Stimulated activated naive CD4-positive, alpha-beta T cell (primary cell): ENCODE measurements around the gene DNMBP.
"Not testable (repeated sequence)": the region's sequence is repeated elsewhere in the genome, so short reads cannot be mapped to it uniquely, and the experiment has no call there.

Experiments used
- DNase-seq, 6 experiments: peaks; one replicate each; lab custom pipeline; 2025; lab: John Stamatoyannopoulos, UW

Gene DNMBP

DNA sequence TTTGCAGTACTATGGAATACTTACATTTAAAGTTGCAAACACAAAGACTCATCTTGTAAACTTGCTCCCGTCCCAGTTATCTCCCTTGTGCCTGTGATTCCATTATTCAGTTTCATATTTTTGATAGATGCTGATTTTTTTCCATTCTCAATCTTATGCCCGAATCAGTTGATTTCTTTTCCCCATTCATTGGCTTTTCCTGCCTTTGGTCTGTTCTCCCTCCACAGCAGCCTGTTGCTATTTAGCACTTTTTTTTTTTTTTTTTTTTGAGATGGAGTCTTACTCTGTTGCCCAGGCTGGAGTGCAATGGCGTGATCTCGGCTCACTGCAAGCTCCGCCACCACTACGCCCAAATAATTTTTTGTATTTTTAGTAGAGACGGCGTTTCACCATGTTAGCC lies 149.3 kb downstream of the DNMBP start:
- DNase-seq: no peak

DNA sequence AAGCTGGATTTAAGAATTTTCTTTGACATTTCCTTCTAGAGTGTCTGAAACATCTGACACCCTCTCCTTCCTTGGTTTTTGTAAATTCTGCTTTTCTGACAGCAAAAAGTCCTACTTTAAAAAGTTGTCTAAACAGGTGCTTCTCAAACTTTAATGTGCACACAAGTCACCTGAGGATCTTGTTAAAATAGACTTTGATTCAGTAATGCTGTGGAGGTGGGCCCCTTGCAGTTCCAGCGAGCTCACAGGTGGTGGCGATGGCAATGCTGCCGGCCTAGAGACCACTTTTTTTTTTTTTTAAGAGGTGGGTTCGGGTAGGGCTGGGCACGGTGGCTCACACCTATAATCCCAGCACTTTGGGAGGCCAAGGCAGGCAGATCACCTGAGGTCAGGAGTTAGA lies 150.2 kb downstream of the DNMBP start:
- no peak for DNase-seq

DNA sequence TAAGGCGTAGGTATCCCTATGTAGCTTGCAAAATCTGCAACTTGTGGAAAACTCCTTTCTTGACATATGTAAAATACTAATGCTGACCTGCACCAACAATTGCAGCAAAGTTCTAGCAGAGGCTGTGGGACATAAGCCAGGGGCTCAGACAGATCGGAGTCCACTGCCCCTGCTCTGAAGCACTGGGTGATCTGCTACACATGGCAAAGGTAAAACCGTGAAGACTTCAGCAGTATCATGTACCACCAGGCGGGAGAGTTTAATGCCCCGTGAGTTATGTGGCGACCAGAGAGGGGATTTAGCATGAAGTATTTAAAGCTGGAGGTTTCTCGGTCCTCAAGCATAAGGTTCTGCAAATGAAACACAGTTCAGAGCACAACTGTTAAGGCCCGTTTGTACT lies 150.9 kb downstream of the DNMBP start:
- no peak for DNase-seq

DNA sequence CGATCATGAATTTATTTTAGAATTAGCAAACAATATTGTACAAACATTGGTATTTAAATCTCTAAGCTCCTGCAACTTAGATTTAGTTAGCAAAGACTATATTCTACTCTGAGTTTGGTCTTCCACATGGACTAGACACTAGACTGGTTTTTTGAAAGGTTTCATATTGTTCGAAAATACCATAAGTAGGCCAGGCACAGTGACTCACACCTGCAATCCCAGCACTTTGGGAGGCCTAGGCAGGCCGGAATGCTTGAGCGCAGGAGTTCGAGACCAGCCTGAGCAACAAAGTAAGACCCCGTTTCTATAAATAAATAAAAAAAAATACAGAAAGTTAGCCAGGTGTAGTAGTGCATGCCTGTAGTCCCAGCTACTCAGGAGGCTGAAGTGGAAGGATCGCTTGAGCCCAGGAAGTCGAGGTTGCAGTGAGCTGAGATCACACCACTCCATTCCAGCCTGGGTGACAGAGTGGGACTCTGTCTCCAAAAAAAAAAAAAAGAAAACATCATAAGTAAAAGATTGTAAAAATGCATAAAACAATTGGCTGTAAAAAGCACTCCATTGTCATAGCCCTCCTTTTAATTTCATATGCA lies 154.2 kb downstream of the DNMBP start:
- DNase-seq: no peak

DNA sequence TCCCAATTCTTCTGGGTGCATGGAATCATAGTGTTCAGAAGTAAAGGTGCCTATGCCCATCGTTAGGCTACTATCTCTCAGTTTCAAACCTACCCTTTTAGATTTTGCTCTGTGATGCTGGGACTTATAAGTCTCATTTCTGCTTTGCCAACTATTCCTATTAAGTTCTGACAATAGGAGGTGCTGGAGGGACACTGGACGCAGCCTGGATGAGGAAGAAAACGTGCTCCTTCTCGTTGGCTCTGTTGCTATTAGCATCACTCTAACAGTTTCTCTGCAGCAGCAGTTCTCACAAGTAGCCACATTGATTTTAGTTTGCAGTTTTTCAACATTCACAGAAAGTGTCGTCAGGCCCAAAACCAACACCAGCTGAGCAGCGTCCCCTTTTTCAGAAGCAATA lies 154.9 kb downstream of the DNMBP start:
- no peak for DNase-seq

DNA sequence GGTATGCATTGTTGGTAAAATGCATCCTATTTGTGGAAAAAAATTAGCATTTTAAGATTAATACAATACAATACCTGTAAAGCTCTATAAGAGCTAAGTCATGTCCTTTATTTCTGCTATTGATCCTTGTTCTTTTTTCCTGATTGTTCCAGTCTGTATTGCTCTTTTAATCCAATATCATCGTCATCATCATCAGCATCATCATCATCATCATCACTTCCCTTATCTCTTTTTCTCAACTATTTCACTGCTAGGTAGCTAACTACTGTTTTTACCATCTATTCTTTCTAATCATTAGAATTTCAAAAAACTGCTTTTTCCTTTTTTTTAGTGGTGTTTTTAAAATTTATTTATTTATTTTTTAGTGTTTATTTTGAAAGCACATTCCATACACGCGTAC lies 156.1 kb downstream of the DNMBP start:
- no peak for DNase-seq

DNA sequence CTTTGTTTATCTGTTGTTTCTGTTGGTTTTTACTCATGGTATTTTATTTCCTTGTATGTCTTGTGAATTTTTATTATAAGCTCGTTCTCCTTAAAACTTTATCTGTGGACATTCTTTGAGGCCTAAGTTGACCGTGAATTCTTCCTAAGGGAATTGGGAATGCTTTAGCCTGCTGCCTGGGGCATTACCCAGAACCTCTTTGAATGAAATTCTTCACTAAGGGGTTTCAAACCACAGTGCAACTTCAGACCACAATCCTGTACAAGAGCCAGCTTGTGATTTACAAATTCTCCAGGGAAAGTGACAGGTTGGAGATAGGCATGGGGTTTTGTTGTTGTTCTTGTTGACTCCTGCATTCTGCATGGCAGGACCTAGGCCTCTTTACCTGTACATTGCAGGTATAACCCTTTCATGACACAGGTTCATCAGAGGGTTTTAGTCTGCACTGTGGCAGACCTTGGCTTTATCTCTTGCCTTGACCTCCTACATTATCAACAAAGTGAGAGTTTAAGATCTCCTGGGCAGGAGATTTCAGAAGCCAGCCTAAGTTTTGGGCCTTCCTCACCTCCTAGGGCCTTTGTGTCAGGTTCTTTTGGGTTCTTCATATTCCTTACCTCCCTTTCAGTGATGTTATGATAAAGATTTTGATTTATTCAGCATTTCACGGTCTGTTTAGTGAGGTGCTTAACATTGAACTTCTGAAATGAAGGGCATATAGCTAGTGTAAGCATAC lies 157.1 kb downstream of the DNMBP start:
- DNase-seq: no peak

DNA sequence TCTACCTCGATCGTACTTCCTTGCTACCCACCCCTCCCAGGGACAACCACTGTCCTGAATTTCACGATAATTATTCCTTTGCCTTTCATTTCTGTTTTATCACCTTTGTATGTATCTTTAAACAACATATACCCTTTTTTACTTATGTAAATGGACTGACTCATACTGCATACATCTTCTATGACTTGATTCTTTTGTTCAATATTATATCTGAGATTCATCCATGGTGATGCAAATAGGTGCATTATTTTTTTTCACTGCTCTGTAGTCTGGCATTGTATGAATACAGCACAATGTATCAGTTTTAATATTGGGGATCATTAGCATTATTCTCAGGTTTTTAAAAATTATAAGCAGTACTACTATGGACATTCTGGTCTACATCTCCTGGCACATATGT lies 157.9 kb downstream of the DNMBP start:
- DNase-seq: no peak

DNA sequence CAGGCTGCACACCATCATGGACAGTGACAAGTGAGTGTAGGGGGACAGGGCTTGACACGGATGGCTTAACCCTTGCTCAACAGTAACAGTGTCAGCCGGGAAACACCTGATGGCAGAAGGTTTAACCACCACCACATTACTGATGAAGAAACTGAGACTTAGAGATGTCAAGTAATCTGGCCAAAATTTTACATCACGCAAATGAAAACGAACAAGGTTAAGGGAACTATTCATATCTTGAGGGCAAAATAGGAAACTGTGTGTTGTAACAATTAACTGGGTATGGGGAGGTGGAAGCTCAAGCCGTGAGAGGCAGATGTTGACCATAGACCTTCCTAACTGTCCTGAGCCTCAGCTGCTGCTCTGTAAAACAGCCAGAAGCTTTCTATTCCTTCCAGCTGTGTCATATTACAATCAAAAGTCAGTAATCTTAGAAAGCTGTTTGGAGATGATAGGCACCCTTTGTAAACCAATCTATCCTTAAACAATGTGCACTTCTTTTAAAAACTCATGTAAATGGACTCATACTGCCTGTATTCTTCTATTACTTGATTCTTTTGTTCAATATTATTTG lies 158.9 kb downstream of the DNMBP start:
- DNase-seq: no peak

DNA sequence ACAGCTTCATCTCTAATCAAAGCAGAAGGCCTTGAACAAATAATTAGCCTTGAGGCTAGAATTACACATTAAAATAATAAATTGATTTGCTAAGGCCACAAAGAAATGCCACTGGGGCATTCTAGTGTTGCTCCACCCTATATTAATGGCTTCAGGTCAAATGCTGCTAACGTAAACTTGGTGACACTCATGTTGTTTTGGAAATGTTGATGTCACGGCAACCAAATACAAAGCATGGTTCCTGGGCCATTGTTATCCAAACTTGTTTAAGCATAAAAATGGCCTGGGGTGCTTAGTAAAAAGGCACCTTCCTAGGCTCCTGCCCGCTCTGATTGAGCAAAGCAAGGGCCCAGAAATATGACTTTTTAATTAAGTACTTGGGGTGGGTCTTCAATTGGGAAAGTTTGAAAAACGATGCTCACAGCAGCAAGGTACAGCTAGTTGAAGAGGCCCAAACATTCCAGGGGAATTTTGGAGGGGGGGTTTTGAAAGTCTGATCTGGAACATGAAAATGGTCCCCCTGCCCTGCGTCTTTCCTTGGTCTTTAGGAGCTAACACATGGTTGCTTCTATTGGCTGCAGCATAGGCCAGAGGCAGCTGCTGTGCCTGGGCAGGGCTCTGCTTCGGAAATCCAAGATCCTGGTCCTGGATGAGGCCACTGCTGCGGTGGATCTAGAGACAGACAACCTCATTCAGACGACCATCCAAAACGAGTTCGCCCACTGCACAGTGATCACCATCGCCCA lies 159.6 kb downstream of the DNMBP start:
- no peak for DNase-seq

DNA sequence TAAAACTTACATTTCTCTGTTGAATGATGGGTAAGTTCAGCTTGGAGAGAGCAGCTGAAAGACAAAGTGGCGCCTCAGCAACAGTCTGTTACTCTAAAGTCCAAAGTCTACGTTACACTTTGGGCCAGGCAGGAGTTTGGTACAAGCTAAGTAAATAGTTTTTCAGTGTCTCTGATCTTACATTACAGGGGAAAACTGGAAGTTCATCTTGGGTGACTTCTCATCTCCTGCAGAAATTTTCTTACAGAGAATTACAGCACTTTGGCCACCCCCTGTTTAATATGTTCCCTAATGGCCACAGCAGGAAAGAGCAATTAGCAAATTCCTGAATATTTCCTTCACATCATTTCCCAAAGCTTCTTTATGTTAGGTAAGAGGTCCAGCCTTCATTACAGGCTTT lies 160.2 kb downstream of the DNMBP start:
- no peak for DNase-seq

DNA sequence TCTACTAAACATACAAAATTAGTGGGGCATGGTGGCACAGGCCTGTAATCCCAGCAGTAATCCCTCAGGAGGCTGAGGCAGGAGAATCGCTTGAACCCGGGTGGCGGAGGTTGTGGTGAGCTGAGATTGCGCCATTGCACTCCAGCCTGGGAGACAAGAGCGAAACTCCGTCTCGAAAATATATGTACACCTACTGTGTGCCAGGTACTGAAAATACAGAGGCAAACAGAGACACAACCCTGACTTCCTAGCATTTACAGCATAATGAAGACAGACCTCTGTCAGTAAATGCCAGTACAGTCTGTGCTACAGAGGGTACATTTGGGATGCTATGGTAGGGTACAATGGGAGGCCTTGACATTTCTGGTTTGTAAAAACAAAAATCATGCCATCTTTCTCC lies 160.7 kb downstream of the DNMBP start:
- no peak for DNase-seq

DNA sequence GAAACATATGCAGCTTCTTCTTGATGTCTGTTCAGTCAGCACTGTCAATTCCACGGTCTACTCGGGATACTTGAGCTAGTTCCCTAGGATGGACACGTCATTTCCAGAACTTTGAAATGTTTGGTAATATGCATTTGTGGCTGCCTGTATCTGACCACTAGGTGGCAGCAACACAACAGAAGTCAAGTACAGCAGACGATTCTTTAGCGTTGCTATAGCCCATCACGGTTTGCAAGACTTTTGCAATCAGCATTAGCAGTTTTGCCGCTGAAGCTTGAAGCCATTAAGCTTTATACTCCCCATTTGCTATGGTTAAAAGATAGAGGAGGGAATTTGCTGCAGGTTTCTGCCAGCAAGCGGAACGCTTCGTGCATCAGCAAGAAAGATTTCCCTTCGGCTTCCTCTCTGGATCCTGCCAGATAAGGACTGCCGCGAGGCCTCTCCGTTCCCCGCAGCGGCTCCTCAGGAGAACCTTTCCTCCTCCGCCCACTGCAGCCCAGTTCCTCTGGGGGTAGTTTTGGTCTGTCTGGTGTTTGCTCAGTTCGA lies 163.8 kb downstream of the DNMBP start:
- peak; percentile 38 to 81 (median 56) for DNase-seq

DNA sequence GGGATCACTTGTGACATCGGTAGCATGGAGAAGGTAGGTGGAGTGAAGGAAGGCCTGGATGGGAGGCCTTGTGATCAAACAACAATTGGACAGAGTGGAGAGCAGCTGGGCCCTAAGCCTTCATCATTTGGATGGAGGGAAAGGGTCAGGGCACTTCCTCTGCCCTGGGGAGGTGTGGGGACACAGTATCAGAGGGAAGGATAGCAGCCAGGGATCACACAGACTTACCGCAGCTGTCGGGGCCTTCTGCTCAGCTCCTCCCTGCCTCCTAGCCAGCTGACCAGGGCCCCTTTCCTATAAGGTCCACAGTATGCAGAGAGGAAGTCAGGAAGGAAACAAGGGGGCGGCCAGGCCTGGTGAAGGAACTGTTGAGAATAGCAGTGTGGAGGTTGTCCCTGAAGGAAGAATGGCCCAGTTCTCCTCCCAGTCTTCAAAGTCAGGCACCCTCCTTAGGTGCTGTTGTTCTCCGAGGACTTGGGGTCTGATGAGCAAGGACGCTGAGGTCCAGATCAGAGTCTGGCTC lies 165.3 kb downstream of the DNMBP start:
- peak in 1 of 6 experiments; percentile 1 for DNase-seq

DNA sequence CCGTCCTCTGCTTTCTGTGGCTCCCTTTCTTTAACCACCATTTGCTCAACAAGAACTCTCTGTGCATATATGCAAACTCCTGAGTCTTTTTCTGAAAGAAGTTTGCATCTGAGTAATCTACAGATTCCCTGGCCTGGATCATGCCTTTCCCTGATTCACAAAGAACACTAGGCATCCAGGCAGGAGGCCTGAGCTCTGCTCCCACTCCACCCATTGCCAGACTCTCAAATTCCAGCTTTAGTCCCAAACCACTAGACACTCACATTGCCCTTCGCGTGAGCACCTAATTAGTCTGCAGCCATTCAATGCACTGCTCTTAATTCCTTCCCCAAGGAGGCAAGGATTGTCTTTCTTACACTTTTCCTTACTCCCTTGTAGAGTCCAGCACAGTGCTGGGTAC lies 166.4 kb downstream of the DNMBP start:
- DNase-seq: no peak

DNA sequence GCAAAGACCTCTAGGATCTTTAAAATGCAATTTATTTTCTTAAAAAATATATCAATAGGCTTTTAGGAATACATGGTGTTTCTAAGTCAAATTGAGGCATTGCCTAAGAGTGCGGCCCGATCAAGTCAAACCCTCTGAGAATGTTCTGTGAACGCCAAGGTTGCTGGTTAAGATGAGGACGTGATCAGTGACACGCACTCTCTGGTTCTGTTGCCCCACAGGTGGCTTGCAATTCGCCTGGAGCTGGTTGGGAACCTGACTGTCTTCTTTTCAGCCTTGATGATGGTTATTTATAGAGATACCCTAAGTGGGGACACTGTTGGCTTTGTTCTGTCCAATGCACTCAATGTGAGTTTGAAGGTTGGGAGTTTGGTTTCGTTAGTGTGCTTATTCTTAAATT lies 168.0 kb downstream of the DNMBP start:
- DNase-seq: no peak

DNA sequence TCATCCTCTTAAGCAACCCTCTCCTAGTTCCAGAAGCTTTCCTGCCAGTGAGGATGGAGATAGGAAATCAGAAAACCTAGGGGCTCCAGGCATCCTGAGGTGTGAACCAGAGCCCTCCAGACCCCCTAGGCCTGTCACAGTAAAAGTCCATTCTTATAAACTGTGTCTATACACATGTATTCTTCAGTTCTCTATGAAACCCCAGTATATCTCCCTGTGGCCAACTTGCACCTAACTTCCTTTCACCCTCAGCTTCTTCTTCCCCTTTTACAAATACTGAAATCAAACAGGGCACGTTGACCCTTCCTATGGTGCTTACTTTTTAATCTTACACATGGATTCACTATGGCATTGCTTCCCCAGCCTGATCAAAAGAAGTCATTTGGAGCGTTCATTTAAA lies 168.9 kb downstream of the DNMBP start:
- not testable (repeated sequence) for DNase-seq

DNA sequence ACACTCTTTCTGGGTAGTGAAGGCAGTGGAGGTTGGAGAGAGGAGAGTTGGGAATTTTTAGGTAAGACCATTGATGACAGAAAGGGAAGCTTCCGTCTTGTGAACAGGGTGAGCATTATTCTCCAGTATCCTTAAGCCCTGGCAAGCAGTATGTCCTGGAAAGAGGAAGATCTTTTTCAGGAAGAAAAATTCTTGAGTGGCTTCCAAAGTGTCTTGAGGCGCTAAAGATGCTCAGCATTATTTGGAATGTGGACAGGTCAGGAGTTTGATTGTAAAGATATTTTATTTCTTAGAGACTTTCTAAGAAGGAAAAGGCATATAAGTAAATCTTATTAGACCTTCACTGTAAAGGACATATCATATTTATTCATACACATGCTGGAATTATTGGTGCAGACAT lies 173.0 kb downstream of the DNMBP start:
- no peak for DNase-seq

DNA sequence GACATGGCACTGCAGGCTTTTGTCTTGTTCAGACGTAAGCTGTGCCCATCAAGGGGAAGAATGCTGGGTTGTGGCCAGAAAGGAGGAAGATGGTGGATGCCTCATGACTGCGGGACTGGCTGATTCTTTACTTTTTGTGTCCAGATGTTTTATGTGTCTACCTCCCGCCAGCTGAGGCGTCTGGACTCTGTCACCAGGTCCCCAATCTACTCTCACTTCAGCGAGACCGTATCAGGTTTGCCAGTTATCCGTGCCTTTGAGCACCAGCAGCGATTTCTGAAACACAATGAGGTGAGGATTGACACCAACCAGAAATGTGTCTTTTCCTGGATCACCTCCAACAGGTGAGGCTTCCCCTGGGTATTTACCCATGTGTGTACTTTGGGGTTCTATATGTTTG lies 173.8 kb downstream of the DNMBP start:
- no peak for DNase-seq

DNA sequence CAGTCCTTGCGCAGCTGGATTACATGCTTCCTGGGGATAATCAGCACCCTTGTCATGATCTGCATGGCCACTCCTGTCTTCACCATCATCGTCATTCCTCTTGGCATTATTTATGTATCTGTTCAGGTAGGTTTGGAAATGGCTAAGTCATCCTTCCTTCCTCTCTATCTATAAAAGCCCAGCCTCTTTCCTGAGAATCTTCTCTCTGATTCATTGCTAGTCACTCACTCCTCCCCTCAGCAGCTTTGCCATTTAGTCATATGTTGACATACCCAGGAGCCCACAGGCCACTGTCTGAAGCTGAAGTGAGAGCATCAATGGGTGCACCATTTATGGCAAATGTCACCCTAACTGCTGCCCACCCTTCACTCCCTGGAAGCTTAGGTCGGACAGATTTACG lies 175.3 kb downstream of the DNMBP start:
- no peak for DNase-seq

DNA sequence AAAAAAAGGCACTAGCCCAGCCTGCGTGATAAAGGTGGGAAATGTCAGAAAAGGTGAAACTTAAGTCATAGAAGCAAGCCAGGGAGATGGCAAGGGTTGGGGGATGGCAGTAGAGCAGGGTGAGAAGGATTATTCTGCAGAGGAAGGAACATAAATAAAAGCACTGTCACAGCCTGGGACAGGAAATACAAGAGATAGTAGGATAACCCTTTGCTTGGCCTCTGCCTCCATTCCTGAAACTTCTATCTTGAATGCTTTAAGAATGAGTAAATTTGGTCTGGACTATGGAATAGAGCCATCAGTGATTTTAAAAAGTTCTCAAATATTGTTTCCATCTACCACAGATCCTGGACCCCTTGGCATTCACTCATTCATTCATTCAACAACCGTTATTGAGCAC lies 177.3 kb downstream of the DNMBP start:
- no peak for DNase-seq

DNA sequence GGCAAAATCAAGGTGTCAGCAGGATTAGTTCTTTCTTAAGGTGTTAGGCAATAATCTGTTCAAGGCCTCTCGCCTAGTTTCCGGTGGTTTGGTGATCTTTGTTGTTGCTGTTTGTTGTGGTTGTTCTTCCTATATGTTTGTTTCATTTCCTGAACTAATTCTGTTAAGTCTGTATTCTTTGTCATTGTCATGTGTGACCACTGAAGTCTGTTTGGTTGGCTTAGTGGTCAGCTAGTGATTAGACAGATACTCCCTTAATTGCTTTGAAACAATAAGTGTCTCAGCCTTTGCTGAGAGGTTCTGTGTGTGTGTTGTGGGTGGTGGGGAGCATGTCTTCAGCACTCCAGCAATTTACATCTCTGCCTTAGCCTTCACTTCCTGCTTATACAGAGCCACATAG lies 181.3 kb downstream of the DNMBP start:
- no peak for DNase-seq

DNA sequence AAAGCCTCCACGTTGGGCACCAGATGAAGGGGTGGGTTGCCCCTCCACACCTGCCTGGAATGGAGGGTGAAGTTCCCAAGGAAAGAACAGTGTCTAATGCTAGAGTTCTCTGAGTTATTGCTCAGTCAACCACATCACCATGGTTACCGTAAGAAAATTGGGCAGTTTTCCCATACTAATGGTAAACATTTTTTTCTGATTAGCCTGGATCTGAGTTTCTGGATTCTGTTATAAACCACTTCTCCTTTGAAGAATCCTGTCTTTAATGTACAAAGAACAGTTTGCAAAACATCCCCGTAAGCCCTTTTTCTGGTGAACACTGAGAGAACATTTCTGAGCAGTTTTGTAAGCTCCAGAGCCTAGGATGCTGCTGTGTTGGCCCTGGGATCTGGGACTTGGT lies 181.8 kb downstream of the DNMBP start:
- DNase-seq: no peak
